Choroid plexus epithelial cell (primary cell): ENCODE data around the gene AGXT.

ENCODE experiments used
- DNase-seq: peaks from one replicate; pipeline ENCODE4 v3.0.0-alpha.2; 2010; ENCODE audit warnings: low read depth
- H3K4me3 ChIP-seq: 2 replicates; pipeline ENCODE4 v1.5.1; 2011; ENCODE audit warnings: low read depth, mild to moderate bottlenecking, control low read depth, low read length, moderate library complexity
- CTCF ChIP-seq: conservative IDR thresholded peaks from 2 replicates; pipeline ENCODE4 v1.5.1; 2011; ENCODE audit warnings: low read depth, mild to moderate bottlenecking, control low read depth, inconsistent platforms, low read length, moderate library complexity

The AGXT gene

GRCh38 chr2:240898108-240898730 lies 29.6 kb downstream of the AGXT start:
- no peak for TF ChIP-seq CTCF
- DNase-seq, result no peak
- H3K4me3 ChIP-seq, result no peak overlapping the region

GRCh38 chr2:240898731-240899467 lies 30.3 kb downstream of the AGXT start:
- no peak overlapping the region for H3K4me3 ChIP-seq
- no peak for TF ChIP-seq CTCF
- no peak for DNase-seq

GRCh38 chr2:240899468-240899865 lies 30.8 kb downstream of the AGXT start:
- TF ChIP-seq CTCF, result no peak
- H3K4me3 ChIP-seq, result no peak overlapping the region
- no peak for DNase-seq

GRCh38 chr2:240900141-240900860 lies 31.7 kb downstream of the AGXT start:
- H3K4me3 ChIP-seq, result no peak overlapping the region
- no peak for DNase-seq
- no peak for TF ChIP-seq CTCF

GRCh38 chr2:240901986-240902614 lies 33.5 kb downstream of the AGXT start:
- H3K4me3 ChIP-seq, result no peak overlapping the region
- no peak for TF ChIP-seq CTCF
- no peak for DNase-seq

GRCh38 chr2:240902615-240903041 lies 34.0 kb downstream of the AGXT start:
- H3K4me3 ChIP-seq, result no peak overlapping the region
- DNase-seq, result no peak
- no peak for TF ChIP-seq CTCF
